Testis (tissue), 3 donors: ENCODE results near the gene TBC1D23. TPM values are rescaled to one million over a fixed set of nuclear protein-coding genes. Genes with fewer than 3 reads are reported as not detected.

Source experiments
- DNase-seq: peaks from one replicate; pipeline ENCODE4 v3.0.0-alpha.2; 2019
- H3K27ac ChIP-seq, 2 donors: fragments of 200-600 bp; sonication (generic); one replicate each; pipeline ENCODE4 v1.5.1; 2019
- H3K27me3 ChIP-seq: fragments of 200-600 bp; sonication (generic); one replicate; pipeline ENCODE4 v1.5.1; 2019
- H3K36me3 ChIP-seq: fragments of 200-600 bp; sonication (generic); one replicate; pipeline ENCODE4 v1.5.1; 2017; ENCODE audit warnings: low read depth; ENCODE audit errors: missing control alignments
- H3K4me1 ChIP-seq: fragments of 200-600 bp; sonication (generic); one replicate; pipeline ENCODE4 v1.5.1; 2019
- H3K4me3 ChIP-seq, 2 donors: fragments of 200-600 bp; sonication (generic); one replicate each; pipeline ENCODE4 v1.5.1; 2017 to 2019
- H3K9me3 ChIP-seq: fragments of 200-600 bp; sonication (generic); one replicate; pipeline ENCODE4 v1.5.1; 2017
- CTCF ChIP-seq, 3 experiments: fragments of 450-650 bp in 2 of 3; fragments of 200-600 bp in 1 of 3; sonication (generic) in 1 of 3; IDR thresholded peaks; one replicate each; pipeline ENCODE4 v1.5.1; 2016 to 2019; ENCODE audit warnings: antibody characterized with exemption in 3 of 3, mild to moderate bottlenecking in 2 of 3, moderate library complexity in 1 of 3
- POLR2A ChIP-seq: fragments of 450-650 bp; IDR thresholded peaks from one replicate; pipeline ENCODE4 v1.6.1; 2017; ENCODE audit warnings: antibody characterized with exemption, mild to moderate bottlenecking, moderate library complexity
- WGBS, 2 donors: methylation state at CpG; one replicate each; pipeline ENCODE4 v1.1.5; 2018; 5-methylcytosine and 5-hydroxymethylcytosine counted together
- intact Hi-C: fragments of 100-400 bp; cut with DNase I; formaldehyde crosslinking; loops from one replicate; pipeline ENCODE4 v1.15.1; 2023; ENCODE audit warnings: low total_unique reads
- polyA plus RNA-seq: library from polyadenylated mRNA; stranded (reverse); fragments of 350-450 nt; fragmentation: Illumina TruSeq; extraction: RNeasy Lipid Tissue Mini Kit (QIAGEN cat#74804); gene quantifications from one replicate; pipeline ENCODE4 v1.2.3, GENCODE V29; 2014; ENCODE audit warnings: low read depth, low replicate concordance; ENCODE audit not compliant: insufficient read depth
- total RNA-seq, 2 donors: library from RNA; depleted of rRNA; stranded (reverse); fragments of >200 nt; gene quantifications; one replicate each; pipeline ENCODE4 v1.2.3, GENCODE V29; 2016

Gene TBC1D23
- total and polyA plus RNA-seq, 3 donors from 2014 or later, result 20.6 to 35.6 (median 28.7) TPM

GRCh38 chr3:100299016-100299415, 38.2 kb downstream of the TBC1D23 start:
- Histone ChIP-seq H3K4me1 (no peaks in the 10 kb centered on the region), H3K9me3 (no peaks in the 10 kb centered on the region), H3K27me3 (no peaks in the 10 kb centered on the region), H3K36me3 (no peaks in the 10 kb centered on the region), H3K27ac (no peak overlapping the region), H3K4me3 (no peak overlapping the region)
- intact Hi-C loops, result no loop called here
- TF ChIP-seq POLR2A (no peak), CTCF (IDR thresholded peaks at IDR 0.05) (no peak)
- WGBS, 2 donors, result 91 to 95% methylated on average over 4 of the region's 4 CpGs
- DNase-seq, result no peak

- TF ChIP-seq CTCF (IDR thresholded peaks at IDR 0.05) (no peak), POLR2A (no peak)
- Histone ChIP-seq H3K9me3 (no peaks in the 10 kb centered on the region), H3K4me3 (no peak overlapping the region), H3K27me3 (no peaks in the 10 kb centered on the region), H3K36me3 (no peaks in the 10 kb centered on the region), H3K4me1 (no peaks in the 10 kb centered on the region), H3K27ac (no peak overlapping the region)
- intact Hi-C loops, result no loop called here
- DNase-seq, result no peak
- WGBS, 2 donors, result 83 to 89% methylated on average over 1 of the region's 1 CpG
Measured at GRCh38 chr3:100306695-100307094, 45.9 kb downstream of the TBC1D23 start.

- TF ChIP-seq CTCF (IDR thresholded peaks at IDR 0.05) (no peak), POLR2A (no peak)
- Histone ChIP-seq H3K4me1 (no peaks in the 10 kb centered on the region), H3K36me3 (no peaks in the 10 kb centered on the region), H3K27me3 (no peaks in the 10 kb centered on the region), H3K27ac (no peak overlapping the region), H3K9me3 (no peaks in the 10 kb centered on the region), H3K4me3 (no peak overlapping the region)
- DNase-seq, result no peak
- 86 to 91% methylated on average over 3 of the region's 3 CpGs for WGBS, 2 donors
- intact Hi-C loops, result no loop called here
Measured at GRCh38 chr3:100310355-100310965, 49.7 kb downstream of the TBC1D23 start.

GRCh38 chr3:100311011-100311410, 50.2 kb downstream of the TBC1D23 start:
- no peaks in the 10 kb centered on the region for H3K4me1 ChIP-seq
- DNase-seq, result no peak
- no peaks in the 10 kb centered on the region for H3K9me3 ChIP-seq
- H3K4me3 ChIP-seq, result no peak overlapping the region
- no peaks in the 10 kb centered on the region for H3K27me3 ChIP-seq
- H3K36me3 ChIP-seq, result no peaks in the 10 kb centered on the region
- TF ChIP-seq POLR2A (no peak), CTCF (IDR thresholded peaks at IDR 0.05) (no peak)
- intact Hi-C loops, result no loop called here
- 53 to 65% methylated on average over 2 of the region's 2 CpGs for WGBS, 2 donors
- no peak overlapping the region for H3K27ac ChIP-seq

GRCh38 chr3:100316641-100317069, 55.9 kb downstream of the TBC1D23 start:
- no peaks in the 10 kb centered on the region for H3K36me3 ChIP-seq
- peak; percentile 41 for DNase-seq
- H3K4me1 ChIP-seq, result peaks cover 4% of the 10 kb centered on the region
- TF ChIP-seq POLR2A, result no peak
- peak; percentile 46 to 61 (median 47) for TF ChIP-seq CTCF (IDR thresholded peaks at IDR 0.05)
- no peak overlapping the region for H3K4me3 ChIP-seq
- H3K27ac ChIP-seq, result no peak overlapping the region
- H3K27me3 ChIP-seq, result no peaks in the 10 kb centered on the region
- H3K9me3 ChIP-seq, result no peaks in the 10 kb centered on the region
- 40 to 42% methylated on average over 8 of the region's 8 CpGs for WGBS, 2 donors
- intact Hi-C loops, result no loop called here
